ENCODE data around the gene DOCK4. TPM values are rescaled to one million over a fixed set of nuclear protein-coding genes. Genes with fewer than 3 reads are reported as not detected.

Gene DOCK4
- total RNA-seq, 6 experiments from 2014 or later = 9.4 to 29.9 (median 22.8) TPM

- Histone ChIP-seq H3K27ac (no peak overlapping the region), H3K9me3 (no peaks in the 10 kb centered on the region), H3K36me3 (no peaks in the 10 kb centered on the region), H3K4me1 (no peaks in the 10 kb centered on the region), H3K4me3 (no peak overlapping the region), H3K27me3 (no peaks in the 10 kb centered on the region)
- WGBS (ENCODE audit: insufficient coverage, low coverage, low lambda C conversion rate, missing lambda C conversion rate) = 92% methylated on average over 5 of the region's 5 CpGs
- intact Hi-C loops (cut with DNase I) = no loop called here
- ATAC-seq (no peak), DNase-seq (no peak)
- TF ChIP-seq CTCF (IDR thresholded peaks at IDR 0.05) = no peak
- TF ChIP-seq POLR2A (IDR thresholded peaks at IDR 0.05) = no peak
Observed at GRCh38 chr7:111893190-111893589, 313.0 kb downstream of the DOCK4 start.

DNA sequence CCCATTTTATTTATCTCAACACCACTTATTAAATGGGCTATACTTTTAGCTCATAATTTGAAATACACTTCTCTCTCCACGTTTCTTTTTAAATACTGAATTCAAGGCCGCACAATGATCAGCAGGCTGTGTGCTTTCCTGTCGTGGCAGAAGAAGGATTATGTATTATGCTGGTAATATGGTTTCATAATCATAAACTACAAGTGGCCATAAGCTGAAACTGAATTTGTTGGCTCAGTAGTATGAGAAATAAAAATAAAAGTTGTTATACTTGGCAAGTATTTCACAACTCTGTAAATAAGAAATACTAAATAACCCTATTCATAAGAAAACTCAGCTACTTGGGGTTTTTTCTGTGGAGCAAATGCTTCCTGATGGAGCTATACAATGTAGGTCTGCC is 313.6 kb downstream of the DOCK4 start:
- no peaks in the 10 kb centered on the region for H3K4me1 ChIP-seq
- ATAC-seq (no peak), DNase-seq (no peak)
- no peak overlapping the region for H3K4me3 ChIP-seq
- H3K27me3 ChIP-seq = no peaks in the 10 kb centered on the region
- no peaks in the 10 kb centered on the region for H3K9me3 ChIP-seq
- no peaks in the 10 kb centered on the region for H3K36me3 ChIP-seq
- intact Hi-C loops (cut with DNase I) = no loop called here
- TF ChIP-seq POLR2A (IDR thresholded peaks at IDR 0.05) (no peak), CTCF (IDR thresholded peaks at IDR 0.05) (no peak)
- 68% methylated on average over 3 of the region's 3 CpGs for WGBS (ENCODE audit: insufficient coverage, low coverage, low lambda C conversion rate, missing lambda C conversion rate)
- H3K27ac ChIP-seq = no peak overlapping the region

- no peaks in the 10 kb centered on the region for H3K27me3 ChIP-seq
- intact Hi-C loops (cut with DNase I) = no loop called here
- no peaks in the 10 kb centered on the region for H3K9me3 ChIP-seq
- peak in 3 of 4 donors; percentile 31 to 76 (median 52) for ATAC-seq
- WGBS (ENCODE audit: insufficient coverage, low coverage, low lambda C conversion rate, missing lambda C conversion rate) = 60% methylated on average over 1 of the region's 1 CpG
- no peak overlapping the region for H3K4me3 ChIP-seq
- H3K4me1 ChIP-seq = no peaks in the 10 kb centered on the region
- H3K27ac ChIP-seq = no peak overlapping the region
- no peaks in the 10 kb centered on the region for H3K36me3 ChIP-seq
- TF ChIP-seq POLR2A (IDR thresholded peaks at IDR 0.05) (no peak), CTCF (IDR thresholded peaks at IDR 0.05) (no peak)
- DNase-seq = no peak
Observed at GRCh38 chr7:111887734-111888133, 318.5 kb downstream of the DOCK4 start.

DNA sequence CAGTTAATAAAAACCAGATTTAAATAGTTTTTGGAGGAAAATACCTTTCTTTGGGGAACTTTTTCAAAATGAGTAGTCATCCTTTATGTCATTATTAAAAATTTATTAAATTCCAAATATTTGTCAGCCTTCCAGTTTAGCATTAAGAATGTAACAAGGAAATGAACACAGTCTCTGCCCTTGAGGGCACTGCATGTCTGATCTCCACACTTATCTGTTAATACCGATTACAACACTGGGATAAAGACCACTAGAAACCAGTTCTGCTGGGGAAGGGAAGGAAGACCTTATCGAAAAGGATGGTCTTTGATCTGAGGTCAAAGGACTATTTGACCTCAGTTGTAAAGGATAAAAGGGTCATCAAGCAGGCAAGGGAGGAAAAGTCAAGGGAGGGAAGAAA is 320.0 kb downstream of the DOCK4 start:
- Histone ChIP-seq H3K36me3 (no peaks in the 10 kb centered on the region), H3K4me1 (no peaks in the 10 kb centered on the region), H3K27me3 (no peaks in the 10 kb centered on the region), H3K4me3 (no peak overlapping the region), H3K9me3 (no peaks in the 10 kb centered on the region), H3K27ac (no peak overlapping the region)
- no peak for DNase-seq
- TF ChIP-seq CTCF (IDR thresholded peaks at IDR 0.05) (no peak), POLR2A (IDR thresholded peaks at IDR 0.05) (no peak)
- 68% methylated on average over 2 of the region's 2 CpGs for WGBS (ENCODE audit: insufficient coverage, low coverage, low lambda C conversion rate, missing lambda C conversion rate)
- intact Hi-C loops (cut with DNase I) = no loop called here
- peak in 3 of 4 donors; percentile 30 to 64 (median 33) for ATAC-seq

DNA sequence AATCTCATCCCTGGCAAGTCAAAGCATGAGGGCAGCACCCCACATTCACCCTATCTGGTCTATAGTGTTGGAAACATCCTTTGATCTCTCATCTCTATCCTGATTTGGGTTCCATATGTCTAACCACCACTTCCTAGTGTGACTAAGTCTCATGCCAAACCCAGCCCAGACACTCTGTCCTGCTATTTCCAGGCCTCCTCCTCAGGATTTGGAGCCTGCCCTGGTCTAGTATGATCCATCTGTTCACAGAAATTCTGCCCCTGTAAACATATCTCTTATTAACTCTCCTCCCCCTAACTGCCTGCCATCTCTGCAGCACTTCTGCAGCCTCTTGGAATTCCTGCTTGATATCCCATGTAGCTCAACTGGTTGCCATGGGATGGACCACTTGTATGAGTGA is 323.0 kb downstream of the DOCK4 start:
- Histone ChIP-seq H3K36me3 (no peaks in the 10 kb centered on the region), H3K4me1 (no peaks in the 10 kb centered on the region), H3K27me3 (no peaks in the 10 kb centered on the region), H3K27ac (no peak overlapping the region), H3K4me3 (no peak overlapping the region), H3K9me3 (no peaks in the 10 kb centered on the region)
- TF ChIP-seq CTCF (IDR thresholded peaks at IDR 0.05) (no peak), POLR2A (IDR thresholded peaks at IDR 0.05) (no peak)
- intact Hi-C loops (cut with DNase I) = no loop called here
- no peak for ATAC-seq
- DNase-seq = no peak
